ENCODE measurements around the gene KIF3A. TPM values are rescaled to one million over a fixed set of nuclear protein-coding genes. Genes with fewer than 3 reads are reported as not detected.
"Not testable (repeated sequence)": the region's sequence is repeated elsewhere in the genome, so short reads cannot be mapped to it uniquely, and the experiment has no call there.

The KIF3A gene
- total and polyA plus RNA-seq, 2 donors = 3.4 to 17.6 TPM

GRCh38 chr5:132691755-132692631 lies 45.4 kb downstream of the KIF3A start:
- H3K27ac ChIP-seq (ENCODE audit: low read depth); H3K36me3 ChIP-seq (ENCODE audit: insufficient read depth); DNase-seq (ENCODE audit: extremely low spot score); H3K4me1 ChIP-seq (ENCODE audit: insufficient read depth); H3K4me3 ChIP-seq (ENCODE audit: low read depth, low read length): not testable (repeated sequence)
- 95% methylated on average over 5 of the region's 5 CpGs for WGBS

GRCh38 chr5:132690156-132690555 lies 47.2 kb downstream of the KIF3A start:
- DNase-seq (ENCODE audit: extremely low spot score) = no peak
- no peak overlapping the region for H3K27ac ChIP-seq (ENCODE audit: low read depth)
- H3K36me3 ChIP-seq (ENCODE audit: insufficient read depth) = peaks cover 3% of the 10 kb centered on the region
- peaks cover 1% of the 10 kb centered on the region for H3K4me1 ChIP-seq (ENCODE audit: insufficient read depth)
- H3K4me3 ChIP-seq (ENCODE audit: low read depth, low read length) = no peak overlapping the region
- 97% methylated on average over 3 of the region's 3 CpGs for WGBS

GRCh38 chr5:132689513-132689912 lies 47.8 kb downstream of the KIF3A start:
- Histone ChIP-seq H3K27ac (ENCODE audit: low read depth) (no peak overlapping the region), H3K36me3 (ENCODE audit: insufficient read depth) (peaks cover 3% of the 10 kb centered on the region), H3K4me1 (ENCODE audit: insufficient read depth) (peaks cover 1% of the 10 kb centered on the region), H3K4me3 (ENCODE audit: low read depth, low read length) (no peak overlapping the region)
- DNase-seq (ENCODE audit: extremely low spot score) = peak; percentile 8
- 69% methylated on average over 7 of the region's 7 CpGs for WGBS

DNA sequence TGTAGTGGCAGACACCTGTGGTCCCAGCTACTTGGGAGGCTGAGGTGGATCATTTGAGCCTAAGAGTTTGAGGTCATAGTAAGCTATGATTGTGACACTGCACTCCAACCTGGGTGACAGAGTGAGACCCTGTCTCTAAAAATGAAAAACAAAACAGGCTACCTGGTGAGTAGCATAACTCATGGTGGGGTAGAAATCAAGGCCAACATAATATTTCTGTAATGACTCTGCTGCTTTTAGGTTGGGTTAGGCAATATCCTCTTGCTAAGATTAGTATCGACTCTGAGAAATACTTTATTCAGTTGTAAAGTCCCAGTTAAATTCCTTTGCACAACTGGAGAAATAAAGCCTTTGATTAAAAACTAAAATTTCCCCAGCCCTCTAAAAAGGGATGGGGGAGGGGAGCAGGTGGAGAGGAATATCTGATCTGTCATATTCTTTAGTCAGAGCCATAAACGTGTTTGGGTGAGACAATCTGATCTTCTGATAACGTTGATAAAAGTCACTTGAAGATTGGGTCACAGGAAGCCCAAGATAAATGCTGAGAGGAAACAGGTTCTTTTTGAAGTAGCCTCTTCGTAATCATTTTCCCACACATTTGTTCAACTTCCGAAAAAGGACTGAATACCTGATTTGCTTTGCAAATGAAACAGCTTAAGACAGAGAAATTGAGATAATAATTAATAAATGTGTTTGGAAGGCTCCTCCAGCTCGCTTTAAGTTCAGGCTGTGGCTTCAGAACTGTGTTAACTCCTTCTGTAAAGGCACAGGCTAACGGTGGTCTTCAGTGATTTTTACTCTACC lies 48.6 kb downstream of the KIF3A start:
- Histone ChIP-seq H3K4me3 (ENCODE audit: low read depth, low read length) (no peak overlapping the region), H3K36me3 (ENCODE audit: insufficient read depth) (peaks cover 3% of the 10 kb centered on the region), H3K27ac (ENCODE audit: low read depth) (no peak overlapping the region), H3K4me1 (ENCODE audit: insufficient read depth) (peaks cover 1% of the 10 kb centered on the region)
- 54% methylated on average over 7 of the region's 7 CpGs for WGBS
- DNase-seq (ENCODE audit: extremely low spot score) = no peak

GRCh38 chr5:132687995-132688394 lies 49.4 kb downstream of the KIF3A start:
- Histone ChIP-seq H3K4me3 (ENCODE audit: low read depth, low read length) (no peak overlapping the region), H3K36me3 (ENCODE audit: insufficient read depth) (peaks cover 3% of the 10 kb centered on the region), H3K4me1 (ENCODE audit: insufficient read depth) (peaks cover 1% of the 10 kb centered on the region), H3K27ac (ENCODE audit: low read depth) (no peak overlapping the region)
- DNase-seq (ENCODE audit: extremely low spot score) = no peak
- WGBS = 86% methylated on average over 5 of the region's 5 CpGs

- H3K27ac ChIP-seq (ENCODE audit: low read depth) = no peak overlapping the region
- no peak for DNase-seq (ENCODE audit: extremely low spot score)
- WGBS = 92% methylated on average over 3 of the region's 3 CpGs
- H3K36me3 ChIP-seq (ENCODE audit: insufficient read depth) = peaks cover 3% of the 10 kb centered on the region
- H3K4me1 ChIP-seq (ENCODE audit: insufficient read depth) = peaks cover 1% of the 10 kb centered on the region
- no peak overlapping the region for H3K4me3 ChIP-seq (ENCODE audit: low read depth, low read length)
These were observed 51.2 kb downstream of the KIF3A start for GRCh38 chr5:132686193-132686592.

GRCh38 chr5:132684922-132685720 lies 52.2 kb downstream of the KIF3A start:
- no peak overlapping the region for H3K4me3 ChIP-seq (ENCODE audit: low read depth, low read length)
- 92% methylated on average over 12 of the region's 12 CpGs for WGBS
- H3K27ac ChIP-seq (ENCODE audit: low read depth) = no peak overlapping the region
- H3K36me3 ChIP-seq (ENCODE audit: insufficient read depth) = peaks cover 3% of the 10 kb centered on the region
- H3K4me1 ChIP-seq (ENCODE audit: insufficient read depth) = peaks cover 1% of the 10 kb centered on the region
- DNase-seq (ENCODE audit: extremely low spot score) = no peak

- Histone ChIP-seq H3K4me3 (ENCODE audit: low read depth, low read length) (no peak overlapping the region), H3K36me3 (ENCODE audit: insufficient read depth) (peaks cover 3% of the 10 kb centered on the region), H3K4me1 (ENCODE audit: insufficient read depth) (peaks cover 1% of the 10 kb centered on the region), H3K27ac (ENCODE audit: low read depth) (no peak overlapping the region)
- DNase-seq (ENCODE audit: extremely low spot score) = no peak
- 87% methylated on average over 6 of the region's 6 CpGs for WGBS
These were observed 52.9 kb downstream of the KIF3A start for GRCh38 chr5:132684491-132684890.

DNA sequence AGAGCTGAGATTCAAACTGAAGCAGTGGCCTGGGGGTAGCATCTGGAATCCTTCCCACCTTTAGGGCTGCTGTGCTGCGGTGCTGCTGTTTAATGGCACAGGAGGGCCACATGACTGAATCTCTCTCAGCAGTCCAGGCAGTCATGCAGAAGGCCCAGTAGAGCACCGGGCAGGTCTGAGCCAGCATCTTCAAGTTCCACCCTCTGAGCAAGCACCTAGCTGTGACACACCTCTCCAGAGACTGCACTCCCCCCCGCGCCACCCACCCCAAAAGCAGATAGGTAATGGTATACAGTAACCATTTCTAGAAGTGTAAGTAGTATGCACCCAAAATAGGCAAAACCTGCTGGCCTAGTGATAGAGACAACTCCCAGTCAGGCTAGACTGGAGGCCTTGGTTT lies 55.4 kb downstream of the KIF3A start:
- no peaks in the 10 kb centered on the region for H3K36me3 ChIP-seq (ENCODE audit: insufficient read depth)
- WGBS = 85% methylated on average over 4 of the region's 4 CpGs
- peaks cover 1% of the 10 kb centered on the region for H3K4me1 ChIP-seq (ENCODE audit: insufficient read depth)
- no peak overlapping the region for H3K27ac ChIP-seq (ENCODE audit: low read depth)
- no peak overlapping the region for H3K4me3 ChIP-seq (ENCODE audit: low read depth, low read length)
- no peak for DNase-seq (ENCODE audit: extremely low spot score)

DNA sequence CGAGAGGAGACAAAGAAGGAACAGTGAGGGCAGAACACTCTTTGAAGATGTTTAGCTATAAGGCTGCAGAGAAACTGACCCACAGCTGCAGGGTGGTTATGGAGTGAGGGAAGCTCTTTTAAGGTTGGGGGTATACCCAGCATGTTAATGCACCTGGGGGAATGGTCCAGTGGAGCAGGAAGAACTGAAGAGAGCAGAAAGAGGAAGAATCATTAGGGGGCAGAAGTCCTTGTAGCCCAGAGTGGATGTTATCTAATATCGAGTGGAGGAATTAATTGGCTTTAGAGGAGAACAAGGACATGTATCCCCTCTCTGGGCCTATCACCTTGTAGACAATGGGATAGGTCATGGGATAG lies 55.9 kb downstream of the KIF3A start:
- H3K36me3 ChIP-seq (ENCODE audit: insufficient read depth) = no peaks in the 10 kb centered on the region
- H3K4me1 ChIP-seq (ENCODE audit: insufficient read depth) = peaks cover 1% of the 10 kb centered on the region
- H3K4me3 ChIP-seq (ENCODE audit: low read depth, low read length) = no peak overlapping the region
- no peak for DNase-seq (ENCODE audit: extremely low spot score)
- WGBS = 90% methylated on average over 2 of the region's 2 CpGs
- H3K27ac ChIP-seq (ENCODE audit: low read depth) = no peak overlapping the region

- 84% methylated on average over 8 of the region's 8 CpGs for WGBS
- H3K27ac ChIP-seq (ENCODE audit: low read depth) = no peak overlapping the region
- no peaks in the 10 kb centered on the region for H3K36me3 ChIP-seq (ENCODE audit: insufficient read depth)
- H3K4me3 ChIP-seq (ENCODE audit: low read depth, low read length) = no peak overlapping the region
- DNase-seq (ENCODE audit: extremely low spot score) = no peak
- no peaks in the 10 kb centered on the region for H3K4me1 ChIP-seq (ENCODE audit: insufficient read depth)
These were observed 56.4 kb downstream of the KIF3A start for GRCh38 chr5:132680780-132681475.

GRCh38 chr5:132679717-132680380 lies 57.5 kb downstream of the KIF3A start:
- no peaks in the 10 kb centered on the region for H3K36me3 ChIP-seq (ENCODE audit: insufficient read depth)
- WGBS = 93% methylated on average over 15 of the region's 15 CpGs
- H3K27ac ChIP-seq (ENCODE audit: low read depth) = no peak overlapping the region
- no peaks in the 10 kb centered on the region for H3K4me1 ChIP-seq (ENCODE audit: insufficient read depth)
- H3K4me3 ChIP-seq (ENCODE audit: low read depth, low read length) = no peak overlapping the region
- no peak for DNase-seq (ENCODE audit: extremely low spot score)
